Measurements from ENCODE around the gene CDCA8. TPM values are rescaled to one million over a fixed set of nuclear protein-coding genes. Genes with fewer than 3 reads are reported as not detected.

CDCA8 gene
- polyA plus RNA-seq, 2 of the 4 experiments (the other 2 are of a cell fraction): 26.8 to 32.1 TPM

- 50% methylated on average over 7 of the region's 7 CpGs for WGBS (ENCODE audit: missing lambda C conversion rate)
- ChIA-PET POLR2A (no interaction called here), CTCF (no interaction called here)
- Histone ChIP-seq H3K4me3 (no peak overlapping the region), H3K4me2 (no peak overlapping the region), H3K4me1 (no peaks in the 10 kb centered on the region), H3K27ac (no peak overlapping the region), H3K9me3 (no peaks in the 10 kb centered on the region)
- no peak for ATAC-seq
- no peak for DNase-seq (ENCODE audit: low read depth in 1 of 2, low spot score in 1 of 2)
- no peak for FAIRE-seq
- TF ChIP-seq PBX3 (IDR thresholded peaks at IDR 0.05): no peak
- no peak for TF ChIP-seq FOSL2 (IDR thresholded peaks at IDR 0.05)
- TF ChIP-seq FOSL2 (CRISPR knock-in tag; IDR thresholded peaks at IDR 0.05): no peak
- no peak for TF ChIP-seq RAD21 (conservative IDR thresholded peaks at IDR 0.05 in 1 of 2, IDR thresholded peaks at IDR 0.05 in 1 of 2)
- no peak for TF ChIP-seq KDM1A (IDR thresholded peaks at IDR 0.05; ENCODE audit: low read depth)
- no peak for TF ChIP-seq RFX5 (IDR thresholded peaks at IDR 0.05)
- no peak for TF ChIP-seq USF2 (IDR thresholded peaks at IDR 0.05)
- TF ChIP-seq ZSCAN20 (CRISPR knock-in tag; IDR thresholded peaks at IDR 0.05): no peak
- no peak for TF ChIP-seq SMC3 (IDR thresholded peaks at IDR 0.05)
- no peak for TF ChIP-seq HOXB5 (CRISPR knock-in tag; IDR thresholded peaks at IDR 0.05)
- no peak for TF ChIP-seq NR3C1 (IDR thresholded peaks at IDR 0.05)
- no peak for TF ChIP-seq CHD2 (IDR thresholded peaks at IDR 0.05; ENCODE audit: low read length, partially characterized antibody)
- no peak for TF ChIP-seq TP53 (CRISPR knock-in tag; IDR thresholded peaks at IDR 0.05)
- no peak for TF ChIP-seq E2F6 (IDR thresholded peaks at IDR 0.05; ENCODE audit: borderline replicate concordance, low read depth)
- TF ChIP-seq KDM5A (IDR thresholded peaks at IDR 0.05): no peak
- no peak for TF ChIP-seq JUN (IDR thresholded peaks at IDR 0.05)
- no peak for TF ChIP-seq HOXA7 (CRISPR knock-in tag; IDR thresholded peaks at IDR 0.05)
- no peak for TF ChIP-seq CTCF (IDR thresholded peaks at IDR 0.05)
- no peak for TF ChIP-seq ATOH8 (CRISPR knock-in tag; IDR thresholded peaks at IDR 0.05; ENCODE audit: low read depth)
- TF ChIP-seq MAZ (IDR thresholded peaks at IDR 0.05; ENCODE audit: borderline replicate concordance, low read depth, low read length): no peak
- TF ChIP-seq RNF2 (IDR thresholded peaks at IDR 0.05; ENCODE audit: borderline replicate concordance, low read depth): no peak
Measured at GRCh38 chr1:37647281-37647680, 45.0 kb upstream of the CDCA8 start.

GRCh38 chr1:37650173-37650572, 42.1 kb upstream of the CDCA8 start:
- no peak for TF ChIP-seq RNF2 (IDR thresholded peaks at IDR 0.05; ENCODE audit: borderline replicate concordance, low read depth)
- TF ChIP-seq MAZ (IDR thresholded peaks at IDR 0.05; ENCODE audit: borderline replicate concordance, low read depth, low read length): no peak
- no peak for TF ChIP-seq RARB (CRISPR knock-in tag; IDR thresholded peaks at IDR 0.05)
- TF ChIP-seq RCOR1 (IDR thresholded peaks at IDR 0.05; ENCODE audit: low read depth, low read length): no peak
- TF ChIP-seq NR3C1 (IDR thresholded peaks at IDR 0.05): no peak
- no peak for TF ChIP-seq NFE2L2 (conservative IDR thresholded peaks at IDR 0.05; ENCODE audit: low read length)
- Histone ChIP-seq H3K4me2 (no peak overlapping the region), H3K27ac (no peak overlapping the region), H3K4me3 (no peak overlapping the region), H3K4me1 (no peaks in the 10 kb centered on the region), H3K9me3 (no peaks in the 10 kb centered on the region)
- no peak for ATAC-seq
- FAIRE-seq: no peak
- POLR2A ChIA-PET: no interaction called here
- 56% methylated on average over 3 of the region's 5 CpGs for WGBS (ENCODE audit: missing lambda C conversion rate)
- DNase-seq (ENCODE audit: low read depth in 1 of 2, low spot score in 1 of 2): no peak
- CTCF ChIA-PET: interaction anchor here (1.3 kb wide), 1 partner anchor 14 kb away, joined by 3 read pairs; no protein-coding TSS in a partner anchor
